Tibial nerve (tissue), 4 donors: ENCODE results near the gene TMED6. TPM values are rescaled to one million over a fixed set of nuclear protein-coding genes. Genes with fewer than 3 reads are reported as not detected.

Experiments used
- DNase-seq, 2 donors: peaks; one replicate each; pipeline ENCODE4 v3.0.0-alpha.2; 2019; ENCODE audit warnings: low spot score in 2 of 2
- H3K27ac ChIP-seq, 4 donors: fragments of 200-600 bp; sonication (generic) in 3 of 4; one replicate each; pipeline ENCODE4 v1.5.1; 2017 to 2019; ENCODE audit warnings: mild to moderate bottlenecking in 1 of 4
- H3K27me3 ChIP-seq, 2 donors: fragments of 200-600 bp; sonication (generic) in 1 of 2; one replicate each; pipeline versions ENCODE4 v1.5.1 to v1.6.0; 2017 to 2019
- H3K36me3 ChIP-seq, 3 donors: fragments of 200-600 bp; sonication (generic); one replicate each; pipeline ENCODE4 v1.5.1; 2018 to 2019
- H3K4me1 ChIP-seq, 4 donors: fragments of 200-600 bp; sonication (generic) in 3 of 4; one replicate each; pipeline ENCODE4 v1.5.1; 2017 to 2019
- H3K4me3 ChIP-seq, 4 donors: fragments of 200-600 bp; sonication (generic) in 3 of 4; one replicate each; pipeline ENCODE4 v1.5.1; 2017 to 2019; ENCODE audit warnings: mild to moderate bottlenecking in 1 of 4, moderate library complexity in 1 of 4
- H3K9me3 ChIP-seq, 4 donors: fragments of 200-600 bp; sonication (generic) in 3 of 4; one replicate each; pipeline ENCODE4 v1.5.1; 2017 to 2019
- EP300 ChIP-seq, 2 donors: sonication (generic); formaldehyde crosslinking; IDR thresholded peaks; one replicate each; pipeline ENCODE4 v1.6.1; 2017; ENCODE audit warnings: antibody characterized with exemption in 2 of 2, mild to moderate bottlenecking in 1 of 2
- POLR2A ChIP-seq, 2 donors: fragments of 450-650 bp; IDR thresholded peaks; one replicate each; pipeline ENCODE4 v1.6.1; 2017; ENCODE audit warnings: antibody characterized with exemption in 2 of 2, mild to moderate bottlenecking in 2 of 2, moderate library complexity in 2 of 2
- WGBS, 2 donors: methylation state at CpG; one replicate each; pipeline ENCODE4 v1.1.5; 2018; 5-methylcytosine and 5-hydroxymethylcytosine counted together
- total RNA-seq, 4 donors: library from RNA; depleted of rRNA; stranded (reverse); fragments of >200 nt; gene quantifications; one replicate each; pipeline ENCODE4 v1.1.0, GENCODE V29; 2016
- TF ChIP-seq, protein P1 (sequence below), 5 experiments: fragments of 200-600 bp in 3 of 5; fragments of 450-650 bp in 2 of 5; sonication (generic) in 3 of 5; IDR thresholded peaks; one replicate each; pipeline ENCODE4 v1.5.1; 2016 to 2019; ENCODE audit warnings: antibody characterized with exemption in 5 of 5, mild to moderate bottlenecking in 3 of 5, moderate library complexity in 2 of 5

The TMED6 gene
- total RNA-seq, 4 donors from 2014 or later: not detected

DNA sequence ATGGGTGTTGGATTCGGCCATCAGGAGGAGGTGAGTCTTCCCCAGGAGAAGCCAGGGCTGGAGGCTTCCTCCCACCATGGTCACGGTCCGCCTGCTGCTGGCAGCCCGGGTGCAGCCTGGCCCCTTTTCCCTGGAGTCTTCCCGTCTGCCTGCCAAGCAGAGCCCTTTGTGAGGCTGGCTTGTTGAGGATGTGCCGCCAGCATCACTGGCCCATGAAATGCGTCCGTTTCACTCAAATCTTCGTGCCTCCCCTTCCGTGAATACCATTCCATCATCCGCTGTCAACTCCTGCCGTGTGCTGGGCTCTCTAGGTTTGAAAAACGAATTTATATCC is 30.9 kb downstream of the TMED6 start:
- Histone ChIP-seq H3K9me3 (no peaks in the 10 kb centered on the region), H3K4me3 (no peak overlapping the region), H3K27ac (no peak overlapping the region), H3K4me1 (peaks cover 0 to 12% (median 0%) of the 10 kb centered on the region in 4 donors), H3K27me3 (no peaks in the 10 kb centered on the region), H3K36me3 (peaks cover 9 to 100% (median 53%) of the 10 kb centered on the region in 3 donors)
- WGBS, 2 donors: 89 to 90% methylated on average over 11 to 13 of the region's 13 CpGs
- no peak for TF ChIP-seq POLR2A (IDR thresholded peaks at IDR 0.05)
- TF ChIP-seq EP300 (IDR thresholded peaks at IDR 0.05): no peak
- TF ChIP-seq, protein P1, sequence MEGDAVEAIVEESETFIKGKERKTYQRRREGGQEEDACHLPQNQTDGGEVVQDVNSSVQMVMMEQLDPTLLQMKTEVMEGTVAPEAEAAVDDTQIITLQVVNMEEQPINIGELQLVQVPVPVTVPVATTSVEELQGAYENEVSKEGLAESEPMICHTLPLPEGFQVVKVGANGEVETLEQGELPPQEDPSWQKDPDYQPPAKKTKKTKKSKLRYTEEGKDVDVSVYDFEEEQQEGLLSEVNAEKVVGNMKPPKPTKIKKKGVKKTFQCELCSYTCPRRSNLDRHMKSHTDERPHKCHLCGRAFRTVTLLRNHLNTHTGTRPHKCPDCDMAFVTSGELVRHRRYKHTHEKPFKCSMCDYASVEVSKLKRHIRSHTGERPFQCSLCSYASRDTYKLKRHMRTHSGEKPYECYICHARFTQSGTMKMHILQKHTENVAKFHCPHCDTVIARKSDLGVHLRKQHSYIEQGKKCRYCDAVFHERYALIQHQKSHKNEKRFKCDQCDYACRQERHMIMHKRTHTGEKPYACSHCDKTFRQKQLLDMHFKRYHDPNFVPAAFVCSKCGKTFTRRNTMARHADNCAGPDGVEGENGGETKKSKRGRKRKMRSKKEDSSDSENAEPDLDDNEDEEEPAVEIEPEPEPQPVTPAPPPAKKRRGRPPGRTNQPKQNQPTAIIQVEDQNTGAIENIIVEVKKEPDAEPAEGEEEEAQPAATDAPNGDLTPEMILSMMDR (IDR thresholded peaks at IDR 0.05): no peak
- DNase-seq: no peak

DNA sequence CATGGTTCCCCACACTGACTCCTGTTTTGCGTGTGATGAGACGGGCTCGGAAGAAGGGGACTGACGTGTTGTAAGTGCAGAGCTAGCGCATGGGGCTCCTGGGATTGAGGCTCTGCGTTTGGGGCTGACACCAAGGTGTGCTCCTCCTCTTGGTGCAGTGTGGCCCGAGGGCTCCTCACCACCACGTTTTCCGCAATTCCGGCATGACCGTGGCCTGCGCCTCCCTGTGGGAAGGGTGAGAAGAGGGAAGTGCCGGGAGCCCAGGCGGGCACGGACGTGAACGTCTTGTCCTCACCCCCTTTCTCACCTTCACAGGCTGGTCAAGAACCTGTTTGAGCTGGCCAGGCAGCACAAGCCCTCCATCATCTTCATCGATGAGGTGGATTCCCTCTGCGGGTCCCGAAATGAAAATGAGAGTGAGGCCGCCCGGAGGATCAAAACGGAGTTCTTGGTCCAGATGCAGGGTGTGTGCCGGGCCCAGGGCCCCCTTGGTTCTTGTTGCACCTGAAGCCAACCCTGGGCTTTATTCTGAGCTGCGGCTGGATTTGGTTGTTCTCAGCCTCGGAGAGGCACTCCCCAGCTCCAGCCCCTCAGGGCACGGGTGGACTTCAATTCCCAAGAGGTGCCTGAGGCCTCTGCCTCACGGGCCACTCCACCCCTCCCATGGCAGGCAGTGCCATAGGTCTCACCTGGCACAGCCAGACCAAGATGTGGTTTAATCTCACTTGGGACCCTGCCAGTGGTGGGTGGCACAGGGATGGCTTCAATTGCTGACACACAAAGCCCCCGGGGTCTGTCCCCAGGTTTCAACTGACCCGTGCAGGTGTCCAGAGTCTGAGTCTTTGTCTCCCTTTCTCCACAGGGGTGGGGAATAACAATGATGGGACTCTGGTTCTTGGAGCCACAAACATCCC is 31.5 kb downstream of the TMED6 start:
- no peaks in the 10 kb centered on the region for H3K9me3 ChIP-seq
- TF ChIP-seq EP300 (IDR thresholded peaks at IDR 0.05) (no peak), POLR2A (IDR thresholded peaks at IDR 0.05) (no peak)
- TF ChIP-seq, protein P1 (IDR thresholded peaks at IDR 0.05): no peak
- no peak overlapping the region for H3K4me3 ChIP-seq
- H3K4me1 ChIP-seq: peaks cover 0 to 18% (median 2%) of the 10 kb centered on the region in 4 donors
- H3K27ac ChIP-seq: no peak overlapping the region
- H3K36me3 ChIP-seq: peaks cover 9 to 100% (median 53%) of the 10 kb centered on the region in 3 donors
- no peaks in the 10 kb centered on the region for H3K27me3 ChIP-seq
- 82 to 88% methylated on average over 26 to 30 of the region's 30 CpGs for WGBS, 2 donors
- DNase-seq: no peak

DNA sequence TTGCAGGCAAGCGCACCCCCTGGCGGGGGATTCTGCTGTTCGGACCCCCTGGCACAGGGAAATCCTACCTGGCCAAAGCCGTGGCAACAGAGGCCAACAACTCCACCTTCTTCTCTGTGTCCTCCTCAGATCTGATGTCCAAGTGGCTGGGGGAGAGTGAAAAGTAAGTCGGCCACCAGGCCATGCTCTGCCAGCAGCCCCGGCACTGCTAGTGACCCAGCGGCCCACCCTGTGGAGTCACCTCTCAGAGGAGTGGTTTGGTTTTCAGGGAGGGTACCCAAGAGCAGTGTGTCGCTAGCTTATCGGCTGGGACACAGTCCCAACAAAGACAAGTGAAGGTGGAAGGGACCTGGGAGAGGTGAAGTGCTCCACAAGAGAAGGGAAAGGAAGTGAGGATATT is 32.2 kb downstream of the TMED6 start:
- no peaks in the 10 kb centered on the region for H3K9me3 ChIP-seq
- no peak overlapping the region for H3K4me3 ChIP-seq
- DNase-seq: no peak
- peaks cover 9 to 100% (median 53%) of the 10 kb centered on the region in 3 donors for H3K36me3 ChIP-seq
- H3K27me3 ChIP-seq: no peaks in the 10 kb centered on the region
- no peak overlapping the region for H3K27ac ChIP-seq
- no peak for TF ChIP-seq POLR2A (IDR thresholded peaks at IDR 0.05)
- TF ChIP-seq, protein P1 (IDR thresholded peaks at IDR 0.05): no peak
- WGBS, 2 donors: 87 to 95% methylated on average over 9 of the region's 9 CpGs
- peaks cover 0 to 22% (median 5%) of the 10 kb centered on the region in 4 donors for H3K4me1 ChIP-seq

DNA sequence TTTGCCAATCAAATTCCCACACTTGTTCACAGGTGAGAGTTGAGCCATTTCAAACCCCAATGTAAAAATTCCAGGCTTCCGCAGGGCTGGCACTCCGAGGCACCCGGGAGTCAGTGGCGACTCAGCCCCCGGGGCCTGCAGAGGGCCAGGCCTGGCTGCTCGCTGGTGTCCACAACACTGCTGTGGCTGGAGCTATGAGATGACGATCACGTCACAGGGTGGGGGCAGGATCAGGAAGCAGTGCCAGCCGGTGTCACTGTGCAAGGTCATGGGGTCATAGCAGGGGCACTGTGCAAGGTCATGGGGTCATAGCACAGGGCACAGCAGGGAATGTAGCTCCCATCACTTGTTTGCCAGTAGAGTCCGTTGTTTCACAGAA is 32.7 kb downstream of the TMED6 start:
- DNase-seq: no peak
- 64 to 76% methylated on average over 9 to 10 of the region's 10 CpGs for WGBS, 2 donors
- Histone ChIP-seq H3K36me3 (peaks cover 9 to 100% (median 53%) of the 10 kb centered on the region in 3 donors), H3K9me3 (no peaks in the 10 kb centered on the region), H3K4me3 (no peak overlapping the region), H3K27me3 (no peaks in the 10 kb centered on the region), H3K4me1 (peaks cover 0 to 22% (median 5%) of the 10 kb centered on the region in 4 donors), H3K27ac (no peak overlapping the region)
- TF ChIP-seq, protein P1 (IDR thresholded peaks at IDR 0.05): no peak
- no peak for TF ChIP-seq EP300 (IDR thresholded peaks at IDR 0.05)
- no peak for TF ChIP-seq POLR2A (IDR thresholded peaks at IDR 0.05)

DNA sequence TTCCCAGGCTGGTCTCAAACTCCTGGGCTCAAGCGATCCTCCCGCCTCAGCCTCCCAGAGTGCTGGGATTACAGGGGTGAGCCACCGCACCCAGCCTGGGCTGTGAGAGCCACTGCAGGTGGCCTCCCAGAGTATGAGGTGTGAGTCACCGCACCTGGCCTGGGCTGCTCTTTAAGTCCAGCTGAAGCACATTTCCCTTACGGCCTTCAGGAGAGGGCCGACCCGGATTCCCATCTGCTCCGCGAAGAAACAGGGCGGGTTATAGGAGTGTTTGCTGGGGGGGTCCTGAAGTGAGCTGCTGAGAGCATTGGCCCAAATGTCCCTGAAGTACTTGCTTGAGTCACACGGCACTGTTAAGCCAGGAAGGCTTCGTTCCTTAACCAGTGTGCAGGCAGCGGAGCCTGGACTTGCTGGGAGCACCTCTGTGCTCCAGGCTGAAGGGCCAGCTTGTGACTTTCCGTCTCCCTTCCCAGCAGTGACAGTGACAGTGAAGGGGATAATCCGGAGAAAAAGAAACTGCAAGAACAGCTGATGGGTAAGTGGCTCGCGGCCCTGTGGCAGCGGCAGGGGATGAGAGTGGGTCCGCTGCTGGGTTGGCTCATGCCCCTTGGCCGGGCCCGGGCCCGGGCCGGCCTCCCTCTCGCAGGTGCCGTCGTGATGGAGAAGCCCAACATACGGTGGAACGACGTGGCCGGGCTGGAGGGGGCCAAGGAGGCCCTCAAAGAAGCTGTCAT is 33.2 kb downstream of the TMED6 start:
- Histone ChIP-seq H3K27ac (no peak overlapping the region), H3K36me3 (peaks cover 8 to 100% (median 53%) of the 10 kb centered on the region in 3 donors), H3K4me3 (no peak overlapping the region), H3K9me3 (no peaks in the 10 kb centered on the region), H3K4me1 (peaks cover 0 to 26% (median 5%) of the 10 kb centered on the region in 4 donors), H3K27me3 (no peaks in the 10 kb centered on the region)
- TF ChIP-seq, protein P1 (IDR thresholded peaks at IDR 0.05): no peak
- no peak for DNase-seq
- 93 to 94% methylated on average over 30 of the region's 30 CpGs for WGBS, 2 donors
